CD1c-positive myeloid dendritic cell (primary cell): ENCODE results near the gene AQP5.
"Not testable (repeated sequence)": the region's sequence is repeated elsewhere in the genome, so short reads cannot be mapped to it uniquely, and the experiment has no call there.

ENCODE experiments used
- DNase-seq: peaks from one replicate; pipeline ENCODE4 v3.0.0-alpha.2; 2016; ENCODE audit errors: extremely low spot score

The AQP5 gene

DNA sequence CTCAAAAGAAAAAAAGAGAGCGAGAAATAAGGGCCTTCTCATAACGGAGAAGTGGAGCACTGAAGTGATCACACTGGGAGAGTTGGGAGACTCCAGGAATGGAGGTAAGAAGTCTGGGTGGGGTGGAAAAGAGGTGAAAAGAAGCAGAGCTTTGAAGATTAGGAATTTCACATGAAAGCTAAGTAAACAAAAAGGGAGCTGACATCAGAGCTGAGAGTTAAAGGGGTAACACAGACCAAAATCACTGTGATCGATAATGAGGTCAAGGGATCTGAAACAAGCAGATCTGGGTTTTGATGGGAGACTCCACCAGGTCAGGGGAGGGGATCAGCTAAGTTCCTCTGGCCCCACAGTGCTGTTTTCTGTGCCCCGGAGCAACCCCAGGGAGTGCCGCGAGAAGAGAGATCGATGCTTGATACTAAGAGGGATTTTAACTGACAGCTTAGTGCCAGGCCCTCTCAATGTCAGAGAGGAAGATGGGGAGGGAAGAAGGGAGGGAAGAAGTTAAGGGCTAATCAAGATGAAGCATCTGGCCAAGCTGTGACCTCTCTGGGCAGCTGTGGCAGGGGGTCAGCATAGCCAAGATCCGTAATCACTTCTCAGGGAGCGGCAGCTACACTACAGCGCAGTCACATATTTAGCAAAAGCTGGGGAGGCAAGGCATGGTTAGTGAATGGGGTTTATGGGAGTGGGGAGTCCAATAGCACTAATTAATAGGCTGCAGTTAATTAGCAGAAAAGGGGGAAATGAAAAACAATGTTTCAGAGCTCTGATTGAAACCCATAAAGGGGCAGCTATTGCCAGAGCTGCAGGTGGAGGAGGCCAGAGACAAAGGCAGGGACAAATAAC lies 19.1 kb downstream of the AQP5 start:
- DNase-seq, result no peak

DNA sequence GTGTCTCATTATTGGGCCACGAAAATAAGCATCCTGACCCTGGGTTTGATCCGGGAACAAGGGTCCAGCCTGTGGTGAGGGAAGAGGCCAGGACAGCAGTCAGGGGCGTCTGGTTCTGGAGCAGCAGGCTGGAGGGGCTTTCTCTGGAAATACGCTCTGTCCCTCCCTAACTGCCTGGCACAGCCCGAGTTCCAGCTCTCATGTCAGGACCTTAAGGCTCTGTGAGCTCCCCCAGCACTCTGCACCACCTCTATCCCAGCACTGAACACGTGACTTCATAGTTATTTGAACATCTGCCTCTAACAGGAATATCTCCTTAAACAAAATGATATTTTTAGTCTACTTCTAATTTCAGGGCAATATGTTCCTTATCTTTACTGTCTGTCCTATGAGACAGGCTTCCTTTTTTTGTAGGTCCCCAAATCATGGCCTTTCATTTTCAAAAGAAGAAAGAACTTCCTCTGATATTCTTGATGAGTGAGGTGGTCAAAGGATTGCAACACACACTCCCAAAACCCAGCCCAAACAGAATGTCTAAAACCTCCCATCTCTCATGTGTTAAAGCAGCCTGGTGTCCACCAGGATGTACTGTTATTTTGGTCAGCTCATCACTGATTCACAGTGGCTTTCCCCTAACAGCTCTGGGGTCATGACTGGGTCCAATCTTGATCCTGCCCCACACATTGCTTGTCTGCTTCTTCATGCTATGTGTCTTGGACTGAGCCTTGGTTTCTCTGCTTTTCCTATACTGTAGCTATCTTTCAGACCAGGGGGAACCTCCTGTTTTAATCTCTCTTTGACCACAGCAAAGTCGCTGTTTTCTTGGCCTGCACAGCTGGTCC lies 20.8 kb downstream of the AQP5 start:
- DNase-seq, result peak; percentile 80

DNA sequence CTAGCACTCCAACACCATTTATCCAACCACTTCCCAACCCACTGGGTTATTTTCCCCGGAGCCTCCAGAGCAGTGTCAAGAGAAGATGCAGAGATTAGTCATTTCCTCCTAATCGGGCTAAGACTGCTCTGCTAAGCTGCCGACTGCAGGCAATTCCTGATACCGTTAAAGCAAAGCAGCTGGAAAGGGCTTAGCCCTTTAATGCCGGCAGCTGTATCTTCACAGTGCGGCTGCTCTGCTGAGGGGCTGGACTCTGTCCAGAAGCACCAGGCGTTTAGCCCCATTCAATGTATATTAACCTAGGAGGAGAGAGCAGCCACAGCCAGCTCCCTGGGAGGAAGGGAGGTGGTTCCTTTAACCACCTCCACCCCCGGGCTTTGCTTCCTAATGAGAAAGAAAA lies 22.2 kb downstream of the AQP5 start:
- DNase-seq, result peak; percentile 58

DNA sequence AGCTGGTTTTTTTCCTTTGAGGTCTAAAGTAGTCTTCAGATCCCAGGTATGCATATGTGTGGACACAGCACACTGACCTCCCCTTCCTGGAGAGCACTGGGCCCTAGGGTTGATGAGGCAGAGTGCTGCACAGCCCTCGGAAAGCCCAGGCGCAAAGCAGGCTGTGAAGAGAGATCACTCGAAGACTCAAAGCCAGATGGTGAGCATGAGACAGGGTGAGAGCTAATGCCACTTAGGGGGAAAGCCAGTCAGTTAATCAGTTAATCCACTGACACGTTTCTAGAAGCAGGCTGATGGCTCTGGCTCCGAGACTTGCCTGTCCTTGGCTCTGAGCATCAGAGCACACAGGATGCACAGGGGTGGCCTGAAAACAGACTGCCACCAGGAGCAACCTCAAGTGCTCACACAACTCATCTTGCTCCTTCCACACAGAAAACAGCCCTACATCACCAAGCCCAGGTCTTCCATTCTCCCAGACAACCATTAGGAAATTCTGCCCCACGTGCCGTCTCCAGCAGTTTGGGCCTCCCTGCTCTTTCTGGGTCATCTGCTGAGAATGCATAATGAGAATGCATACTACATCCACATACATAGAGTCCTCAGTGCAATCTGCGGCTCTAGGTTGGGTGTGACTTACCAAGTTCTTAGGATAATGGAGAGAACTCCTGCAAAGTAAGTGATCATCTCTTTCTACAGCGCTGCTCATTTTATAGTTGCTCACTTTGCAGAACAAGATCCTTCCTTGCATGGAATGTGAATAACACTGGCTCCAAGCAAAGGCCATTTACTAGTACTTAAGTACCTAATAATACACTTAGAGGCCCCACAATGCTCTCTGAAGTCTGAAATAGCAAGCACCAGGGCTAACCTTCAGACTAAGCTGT lies 23.0 kb downstream of the AQP5 start:
- DNase-seq, result no peak

DNA sequence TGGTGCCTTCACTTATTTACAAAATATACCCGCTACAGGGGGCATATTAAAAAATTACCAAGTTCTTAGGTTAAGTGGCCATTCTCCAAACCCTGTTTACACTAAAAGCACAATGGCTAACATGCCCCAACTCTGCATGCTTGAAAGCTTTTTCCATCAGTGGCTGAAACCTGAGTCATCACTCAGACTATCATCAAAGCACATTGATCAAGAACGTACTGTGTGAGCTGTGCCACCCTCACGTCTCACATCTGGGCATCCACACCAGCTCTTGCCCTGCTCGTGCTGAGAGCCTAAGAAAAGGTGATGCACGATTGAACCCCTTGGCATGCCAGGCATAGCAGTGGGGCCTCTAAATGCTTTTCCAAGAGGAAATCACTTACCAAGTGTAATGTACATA lies 24.3 kb downstream of the AQP5 start:
- no peak for DNase-seq

DNA sequence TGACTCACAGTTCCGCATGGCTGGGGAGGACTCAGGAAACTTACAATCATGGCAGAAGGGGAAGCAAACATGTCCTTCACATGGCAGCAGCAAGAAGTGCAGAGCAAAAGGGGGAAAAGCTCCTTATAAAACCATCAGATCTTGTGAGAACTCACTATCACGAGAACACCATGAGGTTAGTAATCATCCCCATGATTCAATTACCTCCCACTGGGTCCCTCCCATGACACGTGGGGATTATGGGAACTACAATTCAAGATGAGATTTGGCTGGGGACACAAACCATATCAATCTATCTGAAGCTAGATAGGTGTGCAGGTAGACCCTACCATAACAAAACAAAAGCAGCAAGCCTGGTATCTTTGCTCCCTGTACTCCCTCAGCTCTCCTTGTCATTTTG lies 24.8 kb downstream of the AQP5 start:
- DNase-seq, result peak; percentile 64

DNA sequence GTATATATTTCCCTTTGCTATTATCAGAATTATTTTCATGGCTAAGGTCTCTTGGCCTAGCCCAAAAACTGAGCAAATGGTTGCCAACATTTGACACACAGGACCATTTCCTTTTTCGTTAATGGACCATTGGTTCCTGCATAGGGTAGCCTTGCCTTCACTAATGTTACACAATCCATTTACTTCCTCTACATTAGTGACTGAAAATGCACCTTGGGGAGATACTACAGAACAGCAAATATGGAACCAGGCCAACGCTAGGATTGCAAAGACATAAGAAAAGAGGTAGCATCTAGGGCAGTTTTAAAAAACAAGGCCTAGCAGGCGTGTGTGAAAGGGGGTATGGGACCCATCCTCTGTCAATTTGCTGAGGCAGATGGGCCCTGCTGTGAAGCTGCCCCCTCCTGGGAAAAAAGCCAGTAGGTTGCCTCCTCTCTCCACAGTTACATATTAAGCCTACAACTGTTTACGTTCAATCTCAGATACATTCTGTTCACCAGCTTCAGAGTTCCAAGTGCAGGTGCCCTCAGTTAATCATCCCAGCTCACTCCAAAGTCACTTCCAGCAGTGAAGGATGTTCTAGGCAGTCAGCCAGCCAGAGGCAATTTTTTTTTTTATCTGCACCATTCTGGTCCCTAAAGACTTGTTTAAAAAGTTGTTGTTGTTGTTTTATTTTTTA lies 26.1 kb downstream of the AQP5 start:
- peak; percentile 88 for DNase-seq

DNA sequence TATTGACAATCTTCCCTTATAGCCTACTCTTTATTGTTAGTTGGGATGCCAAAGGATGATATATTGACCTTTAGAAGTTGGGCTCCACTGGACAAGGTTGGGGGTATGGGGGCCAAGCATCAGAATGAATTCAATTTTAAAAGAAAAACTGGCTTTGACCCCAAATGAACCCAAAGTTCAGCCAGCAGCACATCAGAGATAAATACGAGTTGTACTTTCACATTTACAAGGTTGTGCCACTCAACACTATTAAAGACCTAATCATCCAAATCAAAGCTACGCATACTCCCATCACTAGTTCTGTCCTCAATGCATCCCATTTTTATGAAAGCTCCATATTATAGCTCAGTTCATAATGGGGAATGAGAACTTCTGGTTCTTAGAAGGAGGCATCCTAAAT lies 27.7 kb downstream of the AQP5 start:
- DNase-seq, result not testable (repeated sequence)

DNA sequence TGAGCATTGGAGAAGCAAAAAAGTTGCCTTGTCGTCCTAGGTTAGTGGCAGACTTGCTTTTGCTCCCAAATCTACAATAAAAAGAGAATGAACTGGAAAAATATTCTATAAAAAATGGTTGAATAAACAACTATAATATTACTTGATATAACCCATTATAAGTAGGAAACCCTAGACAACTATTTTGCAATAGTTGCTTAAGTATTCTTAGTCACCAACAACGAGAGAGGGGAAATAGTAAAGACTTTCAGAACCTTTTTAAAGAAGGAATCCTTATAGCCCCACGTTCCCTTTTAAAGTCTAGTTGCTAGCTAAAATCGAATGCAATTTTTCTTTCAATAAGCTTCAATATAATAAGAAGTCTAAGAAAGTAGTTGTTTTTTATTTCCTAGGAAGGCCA lies 28.6 kb downstream of the AQP5 start:
- DNase-seq, result peak; percentile 80

DNA sequence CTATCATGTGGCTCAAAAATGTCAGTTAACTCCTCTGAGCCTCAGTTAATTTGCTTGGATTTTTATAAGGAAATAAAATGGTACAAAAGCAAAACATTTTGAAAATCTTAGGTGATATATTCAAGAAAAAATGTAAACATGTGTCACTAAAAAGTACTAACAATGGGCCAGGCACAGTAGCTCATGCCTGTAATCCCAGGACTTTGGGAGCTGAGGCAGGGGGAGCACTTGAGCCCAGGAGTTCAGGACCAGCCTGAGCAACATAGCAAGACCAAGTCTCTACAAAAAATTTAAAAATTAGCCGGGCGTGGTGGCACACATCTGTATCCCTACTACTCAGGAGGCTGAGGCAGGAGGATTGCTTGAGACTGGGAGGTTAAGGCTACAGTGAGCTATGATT lies 36.8 kb downstream of the AQP5 start:
- no peak for DNase-seq

DNA sequence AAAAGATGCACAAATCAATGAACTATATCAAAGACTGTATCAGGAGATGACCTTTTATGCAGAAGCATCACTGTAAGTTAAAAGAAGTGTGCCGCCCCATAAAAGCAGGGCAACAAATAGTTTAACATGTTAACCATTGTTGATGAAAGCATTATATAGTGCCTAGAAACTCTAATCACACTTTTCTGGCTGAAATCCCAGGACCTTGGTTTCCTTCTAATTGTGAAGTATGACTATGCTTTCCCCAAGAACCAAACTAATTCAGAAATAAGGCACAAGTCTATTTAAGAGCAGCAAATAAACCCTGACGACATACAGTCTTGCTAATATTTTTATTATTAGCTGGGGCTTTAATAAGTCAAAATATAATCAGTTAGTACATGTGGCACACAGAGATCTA lies 41.9 kb downstream of the AQP5 start:
- no peak for DNase-seq

DNA sequence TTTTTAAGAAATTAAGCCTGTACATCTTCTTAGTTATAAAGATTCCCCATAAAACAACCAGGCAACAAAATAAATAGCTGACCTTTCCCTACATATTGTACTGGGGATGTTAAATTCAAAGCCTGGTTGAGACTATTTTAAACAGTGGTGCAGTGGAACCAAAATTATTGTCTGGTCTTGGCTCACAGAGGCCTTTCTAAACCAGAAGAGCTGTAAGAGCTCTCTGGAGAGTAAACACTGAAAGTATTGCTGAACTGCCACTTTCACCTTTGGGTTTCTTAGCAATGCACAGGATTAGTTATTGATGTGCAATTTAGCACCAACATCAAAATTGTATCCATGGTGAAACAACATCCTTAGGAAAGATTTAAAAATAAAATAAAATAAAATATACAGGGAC lies 43.0 kb downstream of the AQP5 start:
- DNase-seq, result no peak

DNA sequence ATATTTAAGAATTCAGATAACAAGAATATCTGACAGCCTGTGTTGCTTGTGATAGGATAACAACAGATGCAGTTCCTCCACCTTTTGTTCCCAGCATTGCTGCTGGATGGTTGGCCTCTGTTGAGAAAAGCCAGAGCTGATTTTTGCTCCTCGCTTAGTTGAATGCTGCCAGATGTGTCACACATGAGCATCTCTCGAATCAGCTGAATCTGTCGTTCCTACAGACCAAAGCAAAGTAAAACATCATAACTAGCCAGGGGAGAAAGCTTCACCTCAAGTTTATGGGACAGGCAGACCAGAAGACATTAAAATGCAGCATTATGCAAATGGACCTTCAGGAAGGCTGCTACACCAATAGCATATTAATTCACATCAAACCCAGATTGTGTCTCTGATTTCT lies 43.5 kb downstream of the AQP5 start:
- no peak for DNase-seq

DNA sequence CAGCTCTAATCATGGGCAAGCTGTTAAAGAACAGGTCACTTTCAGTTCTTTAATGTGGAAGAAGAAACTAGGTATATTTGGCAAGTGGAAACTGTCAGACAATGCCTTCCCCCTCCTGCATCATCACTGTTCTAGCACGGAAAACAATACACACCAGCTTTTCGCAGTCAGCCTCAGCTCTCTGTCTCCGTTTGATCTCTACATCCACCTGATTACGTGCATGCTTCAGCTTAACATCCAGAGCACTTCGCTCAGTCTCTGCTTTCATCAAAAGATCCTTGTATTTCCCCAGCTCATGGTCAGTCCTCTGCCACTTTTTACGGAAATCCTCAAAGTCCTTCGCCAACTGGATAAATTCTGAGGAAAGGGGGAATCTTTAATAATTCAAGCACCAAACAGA lies 44.6 kb downstream of the AQP5 start:
- no peak for DNase-seq

DNA sequence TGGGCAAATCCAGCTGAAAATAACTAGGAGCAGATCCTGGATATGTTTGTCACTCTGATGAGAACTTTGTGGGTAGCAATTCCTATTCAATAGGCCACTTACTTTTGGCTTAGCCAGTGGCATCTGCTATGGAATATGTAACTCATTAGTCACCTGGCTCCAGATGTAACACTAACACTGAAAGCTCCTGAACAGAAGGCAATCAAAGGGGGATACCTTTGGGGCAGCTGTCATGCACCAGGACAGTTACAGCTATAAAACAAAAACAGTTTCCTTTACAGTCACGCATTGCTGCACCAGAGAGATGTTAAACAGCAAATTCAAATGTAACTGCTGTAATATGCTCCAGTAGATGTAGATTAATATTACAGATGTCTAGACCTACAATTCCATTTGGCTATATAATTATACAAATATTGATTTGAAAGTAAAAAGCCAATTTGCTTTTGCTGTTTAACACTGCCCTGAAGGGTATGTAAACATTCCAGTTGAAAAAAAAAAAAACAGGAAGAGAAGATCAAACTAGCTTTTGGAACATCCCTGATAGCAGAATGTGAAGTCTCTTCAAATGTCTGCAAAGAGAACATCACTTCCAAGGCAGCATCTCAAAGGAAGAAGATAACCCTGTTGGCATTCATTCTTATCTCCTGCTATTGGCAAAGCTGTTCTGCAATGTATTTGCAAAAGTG lies 45.2 kb downstream of the AQP5 start:
- DNase-seq, result no peak

DNA sequence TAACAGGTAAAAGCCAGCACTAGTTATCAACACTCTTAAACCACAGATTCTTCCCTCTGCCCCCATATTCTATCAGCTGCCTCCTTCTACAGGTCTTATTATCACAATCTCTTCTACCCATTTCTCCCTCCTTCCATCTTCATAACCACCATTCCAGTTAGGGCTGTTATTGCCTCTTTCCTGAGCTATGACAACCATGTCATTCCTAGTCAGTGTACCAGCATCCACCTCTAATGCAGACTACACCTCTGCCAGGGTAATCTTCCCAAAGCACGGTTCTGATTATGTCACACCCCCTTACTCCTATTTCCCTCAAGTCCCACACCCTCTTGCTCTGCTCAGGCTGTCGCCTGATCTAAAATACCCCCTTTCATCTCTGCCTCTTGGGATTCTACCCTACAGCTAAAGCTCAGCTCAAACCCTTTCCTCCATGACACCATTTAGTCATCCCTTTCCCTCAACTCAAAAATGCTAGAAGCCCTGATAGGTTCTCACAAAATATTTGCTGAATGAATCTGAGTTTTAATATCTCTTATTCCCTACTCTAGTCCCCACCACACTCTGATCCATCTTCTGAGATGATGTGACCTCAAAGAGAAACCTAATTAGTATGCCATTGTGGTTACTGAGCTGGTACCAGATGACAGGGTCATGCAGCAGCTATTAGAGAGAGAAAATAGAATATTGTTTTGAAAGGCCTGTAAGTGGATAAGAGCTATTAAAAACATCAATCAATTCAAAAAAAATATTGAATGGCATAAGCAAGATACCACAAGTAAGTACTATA lies 51.9 kb downstream of the AQP5 start:
- no peak for DNase-seq

DNA sequence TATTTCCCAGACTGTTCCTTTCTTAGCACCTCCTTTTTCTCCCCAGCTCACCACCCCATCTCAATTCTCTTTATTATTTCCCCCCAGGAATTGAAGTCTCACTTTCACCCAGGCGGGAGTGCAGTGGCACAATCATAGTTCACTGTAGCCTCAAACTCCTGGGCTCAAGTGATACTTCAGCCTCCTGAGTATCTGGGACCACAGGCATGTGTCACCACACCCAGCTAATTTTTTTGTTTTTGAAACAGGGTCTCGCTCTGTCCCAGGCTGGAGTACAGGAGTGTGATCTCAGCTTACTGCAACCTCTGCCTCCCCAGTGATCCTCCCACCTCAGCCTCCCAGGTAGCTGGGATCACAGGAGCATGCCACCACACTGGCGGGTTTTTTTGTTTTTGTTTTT lies 52.7 kb downstream of the AQP5 start:
- DNase-seq, result no peak
